ENCODE results near the gene KCNA2.

The KCNA2 gene

GRCh38 chr1:110605446-110605845 is 712 bp downstream of the KCNA2 start:
- in situ Hi-C loops (cut with MboI; ENCODE audit: low sequenced_read_pairs), result no loop called here

- in situ Hi-C loops (cut with MboI; ENCODE audit: low sequenced_read_pairs), result no loop called here
Measured at GRCh38 chr1:110604586-110605148, 1.5 kb downstream of the KCNA2 start.

GRCh38 chr1:110603058-110603457 is 3.1 kb downstream of the KCNA2 start:
- in situ Hi-C loops (cut with MboI; ENCODE audit: low sequenced_read_pairs), result no loop called here

GRCh38 chr1:110602466-110602865 is 3.7 kb downstream of the KCNA2 start:
- in situ Hi-C loops (cut with MboI; ENCODE audit: low sequenced_read_pairs), result no loop called here

GRCh38 chr1:110601332-110601731 is 4.8 kb downstream of the KCNA2 start:
- in situ Hi-C loops (cut with MboI; ENCODE audit: low sequenced_read_pairs), result no loop called here

- in situ Hi-C loops (cut with MboI; ENCODE audit: low sequenced_read_pairs), result no loop called here
Measured at GRCh38 chr1:110600716-110601115, 5.4 kb downstream of the KCNA2 start.

- in situ Hi-C loops (cut with MboI; ENCODE audit: low sequenced_read_pairs), result no loop called here
Measured at GRCh38 chr1:110597966-110598365, 8.2 kb downstream of the KCNA2 start.

GRCh38 chr1:110596312-110596711 is 9.8 kb downstream of the KCNA2 start:
- in situ Hi-C loops (cut with MboI; ENCODE audit: low sequenced_read_pairs), result no loop called here

GRCh38 chr1:110595353-110595710 is 10.8 kb downstream of the KCNA2 start:
- in situ Hi-C loops (cut with MboI; ENCODE audit: low sequenced_read_pairs), result no loop called here

- in situ Hi-C loops (cut with MboI; ENCODE audit: low sequenced_read_pairs), result no loop called here
Measured at GRCh38 chr1:110594456-110595352, 11.5 kb downstream of the KCNA2 start.

GRCh38 chr1:110593902-110594301 is 12.3 kb downstream of the KCNA2 start:
- in situ Hi-C loops (cut with MboI; ENCODE audit: low sequenced_read_pairs), result no loop called here

- in situ Hi-C loops (cut with MboI; ENCODE audit: low sequenced_read_pairs), result no loop called here
Measured at GRCh38 chr1:110591956-110592355, 14.2 kb downstream of the KCNA2 start.

- in situ Hi-C loops (cut with MboI; ENCODE audit: low sequenced_read_pairs), result no loop called here
Measured at GRCh38 chr1:110588991-110589390, 17.2 kb downstream of the KCNA2 start.

GRCh38 chr1:110588486-110588885 is 17.7 kb downstream of the KCNA2 start:
- in situ Hi-C loops (cut with MboI; ENCODE audit: low sequenced_read_pairs), result no loop called here

- in situ Hi-C loops (cut with MboI; ENCODE audit: low sequenced_read_pairs), result no loop called here
Measured at GRCh38 chr1:110587906-110588305, 18.3 kb downstream of the KCNA2 start.

GRCh38 chr1:110585481-110585880 is 20.7 kb downstream of the KCNA2 start:
- in situ Hi-C loops (cut with MboI; ENCODE audit: low sequenced_read_pairs), result no loop called here

GRCh38 chr1:110584045-110584444 is 22.1 kb downstream of the KCNA2 start:
- in situ Hi-C loops (cut with MboI; ENCODE audit: low sequenced_read_pairs), result no loop called here

- in situ Hi-C loops (cut with MboI; ENCODE audit: low sequenced_read_pairs), result no loop called here
Measured at GRCh38 chr1:110583505-110583904, 22.7 kb downstream of the KCNA2 start.

GRCh38 chr1:110582378-110582777 is 23.8 kb downstream of the KCNA2 start:
- in situ Hi-C loops (cut with MboI; ENCODE audit: low sequenced_read_pairs), result no loop called here

GRCh38 chr1:110581682-110582145 is 24.4 kb downstream of the KCNA2 start:
- in situ Hi-C loops (cut with MboI; ENCODE audit: low sequenced_read_pairs), result no loop called here

GRCh38 chr1:110580244-110580643 is 25.9 kb downstream of the KCNA2 start:
- in situ Hi-C loops (cut with MboI; ENCODE audit: low sequenced_read_pairs), result no loop called here

- in situ Hi-C loops (cut with MboI; ENCODE audit: low sequenced_read_pairs), result no loop called here
Measured at GRCh38 chr1:110579460-110579859, 26.7 kb downstream of the KCNA2 start.
